Choroid plexus epithelial cell (primary cell): ENCODE measurements around the gene RHNO1.

Experiments used
- DNase-seq: peaks from one replicate; pipeline ENCODE4 v3.0.0-alpha.2; 2010; ENCODE audit warnings: low read depth
- H3K4me3 ChIP-seq: 2 replicates; pipeline ENCODE4 v1.5.1; 2011; ENCODE audit warnings: low read depth, mild to moderate bottlenecking, control low read depth, low read length, moderate library complexity
- CTCF ChIP-seq: conservative IDR thresholded peaks from 2 replicates; pipeline ENCODE4 v1.5.1; 2011; ENCODE audit warnings: low read depth, mild to moderate bottlenecking, control low read depth, inconsistent platforms, low read length, moderate library complexity

The RHNO1 gene

GRCh38 chr12:2835691-2836403 lies 41.2 kb upstream of the RHNO1 start:
- TF ChIP-seq CTCF, result no peak
- no peak for DNase-seq
- no peak overlapping the region for H3K4me3 ChIP-seq

GRCh38 chr12:2836574-2836973 lies 40.4 kb upstream of the RHNO1 start:
- DNase-seq, result no peak
- no peak overlapping the region for H3K4me3 ChIP-seq
- no peak for TF ChIP-seq CTCF

- TF ChIP-seq CTCF, result no peak
- no peak for DNase-seq
- no peak overlapping the region for H3K4me3 ChIP-seq
Observed at GRCh38 chr12:2841056-2841650, 35.9 kb upstream of the RHNO1 start.

GRCh38 chr12:2842948-2843347 lies 34.1 kb upstream of the RHNO1 start:
- no peak for TF ChIP-seq CTCF
- no peak for DNase-seq
- no peak overlapping the region for H3K4me3 ChIP-seq

- DNase-seq, result no peak
Observed at GRCh38 chr12:2844786-2845185, 32.2 kb upstream of the RHNO1 start.

GRCh38 chr12:2845280-2845679 lies 31.7 kb upstream of the RHNO1 start:
- H3K4me3 ChIP-seq, result no peak overlapping the region
- TF ChIP-seq CTCF, result no peak
- peak; percentile 85 for DNase-seq

More at GRCh38 chr12:2844786-2845185, 32.2 kb upstream of the RHNO1 start:
- TF ChIP-seq CTCF, result no peak
- no peak overlapping the region for H3K4me3 ChIP-seq

- no peak for DNase-seq
- no peak overlapping the region for H3K4me3 ChIP-seq
- no peak for TF ChIP-seq CTCF
Observed at GRCh38 chr12:2851931-2852330, 25.1 kb upstream of the RHNO1 start.
